HG03196 (cell line): ENCODE results near the gene RASSF4.

Experiments used
- ATAC-seq: cut with Tn5 transposase; IDR thresholded peaks from one replicate; pipeline ENCODE4 v1.9.1; 2021; ENCODE audit not compliant: unreplicated experiment

Gene RASSF4

DNA sequence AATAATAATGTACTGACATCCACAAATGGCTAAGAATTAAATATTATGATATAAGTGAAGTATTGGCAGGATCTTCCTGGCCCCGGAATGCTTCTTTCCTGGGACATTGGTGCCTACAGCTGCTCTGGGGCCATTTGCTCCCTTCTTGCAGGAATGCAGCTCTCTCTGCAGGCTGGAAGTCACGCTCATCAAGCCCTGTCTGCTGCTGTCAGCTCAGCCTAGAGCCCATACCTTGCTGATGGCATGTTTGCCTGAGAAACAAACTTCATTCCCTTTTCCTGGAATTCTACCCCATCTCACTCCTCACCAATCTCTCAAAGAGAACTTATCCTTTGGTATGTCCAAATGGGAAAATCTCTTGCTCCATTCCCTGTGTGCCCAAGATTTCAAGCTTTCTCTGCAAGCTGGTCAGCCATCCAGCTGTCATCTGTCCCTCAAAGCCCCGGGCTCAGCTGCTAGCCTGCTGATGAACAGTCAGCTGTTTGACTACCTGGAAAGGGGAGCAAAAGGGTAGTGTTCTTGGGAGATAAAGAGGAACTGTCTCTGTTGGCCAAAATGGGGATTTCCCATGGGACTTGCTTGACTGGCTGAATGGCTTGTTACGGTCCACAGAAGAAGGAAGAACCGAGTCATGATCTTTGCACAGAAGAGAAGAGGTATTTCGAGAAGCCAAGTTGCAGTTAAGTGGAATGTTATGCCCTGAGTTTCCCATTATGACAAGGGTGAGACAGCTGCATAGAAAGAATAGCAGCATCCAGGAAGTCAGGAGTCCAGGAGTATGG, 12.0 kb upstream of the RASSF4 start:
- peak; percentile 37 for ATAC-seq

DNA sequence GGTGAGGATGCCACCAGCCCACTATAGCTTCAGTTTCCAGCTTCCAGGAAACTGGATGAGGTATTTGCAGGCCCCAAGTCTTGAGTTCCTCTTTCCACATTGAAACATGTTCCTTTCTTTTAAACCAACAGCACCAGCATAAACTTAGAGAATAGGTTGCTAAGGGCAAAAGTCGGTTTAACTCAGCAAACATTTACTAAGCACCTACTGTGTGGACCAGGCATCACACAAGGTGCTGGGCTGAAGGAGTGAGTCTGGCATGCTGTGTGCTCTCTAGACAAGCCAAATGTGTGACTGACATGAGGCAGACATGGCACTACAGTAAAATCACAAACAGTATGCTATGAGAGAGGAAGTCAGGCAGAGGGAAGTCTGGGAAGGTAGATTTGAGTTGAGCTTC, 11.0 kb upstream of the RASSF4 start:
- ATAC-seq, result no peak

DNA sequence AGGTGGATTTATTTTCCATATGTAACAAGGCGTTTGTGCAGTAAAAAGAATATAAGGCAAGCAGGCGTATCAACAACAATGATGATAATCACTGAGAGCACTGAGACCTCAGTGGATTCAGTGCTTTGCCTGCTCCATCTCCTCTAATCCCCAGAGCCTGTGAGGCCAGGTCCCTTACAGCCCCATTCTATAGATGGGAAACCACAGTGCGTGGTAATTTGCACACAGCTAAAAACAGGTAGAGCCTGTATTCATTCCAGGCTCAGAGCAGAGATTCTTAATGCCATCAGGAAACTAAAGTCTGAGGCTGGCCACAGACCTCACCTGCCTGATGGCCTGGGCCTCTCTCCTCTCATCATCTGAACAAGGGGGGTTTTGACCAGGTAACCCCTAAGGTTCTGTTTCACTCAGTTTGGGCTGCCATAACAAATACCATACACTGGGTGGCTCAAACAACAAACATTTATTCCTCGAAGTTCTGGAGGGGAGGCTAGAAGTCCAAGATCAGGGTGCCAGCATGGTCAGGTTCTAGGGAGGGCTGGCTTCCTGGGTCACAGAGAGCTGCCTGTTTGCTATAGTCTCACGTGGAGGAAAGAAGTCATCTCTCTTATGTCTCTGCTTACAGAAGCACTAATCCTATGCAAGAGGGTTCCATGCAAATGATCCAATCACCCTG, 10.3 kb upstream of the RASSF4 start:
- ATAC-seq, result no peak

- ATAC-seq, result no peak
Measured at GRCh38 chr10:44949915-44950314, 9.7 kb upstream of the RASSF4 start.

DNA sequence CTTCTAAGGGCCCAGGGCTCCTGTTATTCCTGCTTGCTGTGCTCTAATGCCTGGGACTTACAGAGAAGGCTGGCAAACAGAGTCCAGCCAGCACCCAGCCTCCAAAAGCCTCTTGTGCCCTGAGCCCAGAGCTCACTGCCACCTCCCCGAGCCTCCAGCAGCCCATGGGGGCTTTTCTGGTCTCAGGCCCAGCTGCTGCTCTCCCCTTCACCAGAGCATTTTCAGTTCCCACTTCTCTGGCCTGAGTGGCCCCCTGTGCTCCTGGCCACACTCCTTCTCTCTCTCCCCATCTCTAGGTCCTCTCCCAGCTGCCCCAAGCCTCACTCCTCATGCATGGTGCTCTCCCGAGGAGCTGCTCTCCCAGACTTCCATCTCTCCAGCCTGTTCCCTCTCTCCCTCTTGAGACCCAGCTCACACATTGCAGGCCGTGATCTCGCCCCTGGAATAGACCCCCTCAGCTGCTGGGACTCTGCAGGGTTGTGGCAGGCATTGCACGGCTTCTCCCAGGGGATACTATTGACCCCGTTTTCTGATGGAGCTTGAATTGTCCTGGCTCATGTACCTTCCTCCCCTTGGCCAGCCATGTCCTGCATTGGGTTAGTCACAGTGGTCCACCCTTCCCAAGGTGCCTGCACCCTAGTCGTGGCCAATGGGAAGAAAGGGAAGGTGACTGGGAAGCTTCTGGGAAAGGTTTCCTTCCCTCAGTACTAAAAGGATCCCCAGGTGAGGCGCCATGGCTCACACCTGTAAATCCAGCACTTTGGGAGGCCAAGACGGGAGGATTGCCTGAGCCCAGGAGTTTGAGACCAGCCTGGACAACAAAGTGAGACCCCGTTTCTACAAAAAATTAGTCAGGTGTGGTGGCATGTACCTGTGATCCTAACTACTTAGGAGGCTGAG, 9.0 kb upstream of the RASSF4 start:
- ATAC-seq, result no peak

- ATAC-seq, result no peak
Measured at GRCh38 chr10:44951576-44952226, 7.9 kb upstream of the RASSF4 start.

DNA sequence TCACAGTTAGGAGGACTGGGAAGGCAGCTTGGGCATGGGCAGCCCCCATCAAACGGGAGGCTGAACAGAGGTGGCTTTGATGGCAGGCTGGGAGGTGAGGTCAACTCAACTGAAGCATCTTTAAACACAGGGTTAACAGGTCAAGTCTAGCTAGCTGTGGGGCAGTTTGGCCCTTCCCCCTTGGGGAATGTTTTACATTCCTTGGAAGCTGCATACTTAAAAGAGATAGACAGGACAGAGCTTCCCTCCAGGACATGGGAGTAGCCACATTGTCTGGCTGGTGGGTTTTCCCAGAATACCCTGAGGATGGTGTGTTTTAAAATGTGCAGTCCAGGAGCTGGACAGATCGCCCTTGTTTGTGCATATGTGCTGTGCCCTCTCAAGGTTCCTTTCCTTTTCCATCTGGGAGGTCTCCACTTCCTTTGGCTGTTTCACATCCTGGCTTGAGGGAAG, 6.8 kb upstream of the RASSF4 start:
- ATAC-seq, result no peak

- no peak for ATAC-seq
Measured at GRCh38 chr10:44954042-44954441, 5.6 kb upstream of the RASSF4 start.

- no peak for ATAC-seq
Measured at GRCh38 chr10:44954962-44955361, 4.6 kb upstream of the RASSF4 start.

DNA sequence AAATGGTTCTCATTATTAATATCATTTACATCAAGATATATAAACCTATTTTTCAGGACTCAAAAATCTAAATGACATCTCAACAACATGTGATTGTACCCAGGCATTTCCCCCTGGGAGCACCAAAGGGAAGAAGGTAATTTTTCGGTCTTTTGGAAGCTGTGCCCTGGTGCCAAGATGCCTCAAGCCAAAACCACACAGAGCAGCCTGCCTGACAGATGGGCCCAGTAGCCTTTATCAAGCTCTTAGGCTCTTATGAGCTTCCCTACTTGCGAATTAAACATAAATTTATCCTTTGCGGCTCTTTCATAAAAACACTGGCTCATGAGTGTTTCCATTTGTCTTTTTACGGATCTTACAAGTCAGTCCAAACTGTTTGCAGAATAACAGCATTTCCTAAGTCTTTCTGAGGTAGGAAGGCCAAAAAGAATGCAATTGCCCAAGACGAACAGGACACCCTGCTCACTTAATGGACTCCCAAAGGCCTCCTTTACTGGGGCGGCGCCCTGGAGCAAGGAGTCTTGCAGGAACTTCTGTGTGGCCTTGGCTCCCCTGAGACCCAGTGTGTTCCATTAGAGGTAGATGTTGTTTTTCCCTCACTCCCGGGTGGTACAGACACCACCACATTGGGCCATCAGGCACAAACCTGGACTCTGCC, 4.1 kb upstream of the RASSF4 start:
- ATAC-seq, result no peak

DNA sequence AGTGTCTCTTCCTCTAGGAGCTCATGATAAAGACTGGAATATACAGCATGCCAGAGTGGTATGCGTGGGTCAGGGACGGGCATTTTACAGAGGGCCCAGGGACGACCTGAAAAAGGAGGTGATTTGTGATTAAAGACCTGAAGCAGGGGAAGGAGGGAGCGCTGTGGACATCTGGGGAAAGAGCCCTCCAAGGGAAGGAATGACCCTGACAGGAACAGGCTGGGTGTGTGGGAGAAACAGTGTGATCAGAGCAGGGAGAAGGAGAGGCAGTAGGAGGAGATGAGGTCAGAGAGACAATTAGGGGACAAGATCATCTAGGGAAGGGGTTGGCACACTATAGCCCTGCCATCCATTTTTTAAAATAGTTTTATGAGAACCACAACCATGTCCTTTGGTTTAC, 3.4 kb upstream of the RASSF4 start:
- no peak for ATAC-seq

GRCh38 chr10:44956717-44957706, 2.6 kb upstream of the RASSF4 start:
- ATAC-seq, result no peak

DNA sequence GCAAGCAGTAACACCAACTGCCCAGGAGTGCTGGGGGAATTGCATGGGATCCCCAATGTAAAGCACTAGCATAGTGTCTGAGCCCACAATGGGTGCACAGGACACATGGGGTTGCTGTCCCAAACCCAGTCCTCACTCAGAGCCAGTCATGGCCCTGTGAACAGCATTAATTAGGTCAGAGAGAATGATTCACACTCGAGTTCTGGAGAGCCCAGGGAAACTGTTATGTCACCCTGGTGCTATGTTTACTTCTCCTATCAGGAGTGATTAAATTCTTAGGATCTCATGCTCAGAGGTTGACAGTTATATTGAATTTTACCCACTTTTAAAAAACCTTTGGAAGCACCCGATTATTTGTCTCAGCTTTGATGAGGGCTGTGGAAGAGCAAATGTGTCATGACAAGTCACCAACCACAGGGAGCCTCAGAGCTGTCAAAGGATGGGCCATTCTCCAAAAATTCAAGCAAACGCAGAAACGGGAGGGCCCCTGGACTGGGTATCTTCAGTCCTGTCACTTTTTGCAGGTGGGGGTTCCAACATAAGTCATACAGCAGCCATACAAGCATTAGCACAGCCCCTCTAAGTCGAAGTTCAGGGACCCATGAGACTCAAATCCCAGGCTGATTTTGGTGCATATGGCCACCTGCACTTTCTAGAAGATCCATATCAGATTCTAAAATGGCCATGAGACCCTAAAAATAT, 1.3 kb upstream of the RASSF4 start:
- ATAC-seq, result no peak

DNA sequence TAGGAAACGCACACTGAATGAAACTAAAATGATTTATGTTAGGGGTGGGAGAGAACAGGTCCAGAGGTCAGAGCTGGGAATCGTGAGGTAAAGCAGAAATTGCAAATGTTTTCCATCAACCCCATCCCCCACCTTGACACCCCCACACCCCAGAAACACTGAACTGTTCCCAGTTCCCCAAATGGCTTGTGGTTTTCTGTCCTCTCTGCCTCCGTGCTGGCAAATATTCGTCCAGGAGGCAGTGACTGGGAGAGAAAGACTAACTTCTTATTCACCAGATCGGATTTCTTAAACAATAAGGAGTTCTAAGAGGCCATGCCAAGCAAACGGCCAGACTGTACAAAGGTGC, 730 bp upstream of the RASSF4 start:
- ATAC-seq, result no peak

DNA sequence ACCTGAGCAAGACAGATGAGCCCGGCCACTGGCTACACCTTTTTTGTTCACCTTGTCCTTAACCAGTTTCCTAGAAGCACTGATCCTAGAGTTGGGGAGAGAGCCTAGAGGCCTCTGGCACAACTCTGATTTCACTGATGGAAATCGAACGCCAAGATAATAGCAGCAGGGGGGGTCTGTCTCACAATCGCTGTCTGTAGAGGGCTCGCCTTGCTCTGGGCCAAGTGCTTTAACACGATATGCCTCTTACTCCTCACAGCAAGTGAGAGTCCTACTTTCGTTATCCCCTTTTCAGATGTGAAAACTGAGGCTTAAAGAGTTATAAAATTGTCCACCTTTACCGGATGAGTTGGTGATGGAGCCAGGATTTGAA, 472 bp downstream of the RASSF4 start:
- ATAC-seq, result no peak

DNA sequence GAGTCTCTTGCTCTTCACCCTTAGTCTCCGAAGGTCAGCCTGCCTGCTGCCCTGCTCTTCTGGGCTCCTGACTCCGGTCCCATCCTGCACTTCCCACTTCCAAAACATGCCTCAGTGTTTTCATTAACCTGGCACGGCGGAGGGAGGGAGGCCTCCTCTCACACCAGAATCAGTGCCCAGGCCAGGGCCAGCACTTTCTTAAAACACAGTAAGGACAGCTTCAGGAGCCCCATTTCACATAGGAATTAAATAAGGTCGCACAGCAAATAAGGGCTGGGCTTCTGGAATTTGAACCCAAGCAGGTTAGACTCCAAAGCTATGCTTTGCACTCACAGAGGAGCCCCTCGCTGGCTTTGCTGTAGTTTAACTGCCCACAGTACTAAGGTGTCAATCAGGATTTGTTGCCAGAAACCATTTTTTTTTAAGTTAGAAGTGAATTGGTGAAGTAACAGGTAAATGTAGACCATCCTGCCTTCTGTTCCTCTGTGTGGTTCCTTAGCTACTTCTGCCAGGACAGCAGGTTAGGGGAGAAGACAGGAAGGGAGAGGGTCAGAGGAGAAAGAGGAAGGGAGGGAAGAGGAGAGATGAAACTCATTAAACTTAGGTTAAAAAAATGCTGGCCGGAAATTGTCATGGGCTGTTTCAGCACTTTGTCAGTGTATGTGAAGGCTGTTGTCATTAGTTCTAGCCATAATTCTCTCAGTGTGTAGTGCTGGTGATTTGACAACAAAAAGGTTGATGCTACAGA, 1.1 kb downstream of the RASSF4 start:
- ATAC-seq, result no peak

DNA sequence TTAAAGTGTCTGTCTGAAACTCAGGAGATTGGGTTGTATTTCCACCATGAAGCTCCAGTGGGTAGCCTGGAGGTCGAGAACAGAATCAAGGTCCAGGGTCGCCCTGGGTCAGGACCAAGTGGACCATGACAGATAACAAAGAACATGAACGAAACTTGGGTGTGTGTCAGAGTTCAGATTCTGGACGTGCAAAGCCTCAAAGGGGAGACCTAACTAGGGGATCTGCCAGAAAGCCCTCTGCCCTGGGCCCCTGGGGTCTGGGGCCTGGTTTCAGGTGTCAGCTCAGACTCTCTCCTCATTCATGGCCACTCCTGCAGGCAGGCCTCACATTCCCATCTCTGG, 1.6 kb downstream of the RASSF4 start:
- ATAC-seq, result no peak
